Retinal pigment epithelial cell (primary cell): Measurements from ENCODE around the gene MCM8.
A peak's percentile ranks its signal among the peaks of the same experiment; 100 is the strongest.

Experiments used
- DNase-seq: peaks from one replicate; pipeline ENCODE4 v3.0.0-alpha.2; 2010; ENCODE audit warnings: low read depth
- H3K4me3 ChIP-seq: 2 replicates; pipeline ENCODE4 v1.5.1; 2011; ENCODE audit warnings: mild to moderate bottlenecking, low read length, control low read depth, moderate library complexity
- TF ChIP-seq, protein P1 (sequence below): conservative IDR thresholded peaks from 2 replicates; pipeline ENCODE4 v1.5.1; 2011; ENCODE audit warnings: low read depth, low read length, control low read depth, inconsistent platforms

The MCM8 gene

DNA sequence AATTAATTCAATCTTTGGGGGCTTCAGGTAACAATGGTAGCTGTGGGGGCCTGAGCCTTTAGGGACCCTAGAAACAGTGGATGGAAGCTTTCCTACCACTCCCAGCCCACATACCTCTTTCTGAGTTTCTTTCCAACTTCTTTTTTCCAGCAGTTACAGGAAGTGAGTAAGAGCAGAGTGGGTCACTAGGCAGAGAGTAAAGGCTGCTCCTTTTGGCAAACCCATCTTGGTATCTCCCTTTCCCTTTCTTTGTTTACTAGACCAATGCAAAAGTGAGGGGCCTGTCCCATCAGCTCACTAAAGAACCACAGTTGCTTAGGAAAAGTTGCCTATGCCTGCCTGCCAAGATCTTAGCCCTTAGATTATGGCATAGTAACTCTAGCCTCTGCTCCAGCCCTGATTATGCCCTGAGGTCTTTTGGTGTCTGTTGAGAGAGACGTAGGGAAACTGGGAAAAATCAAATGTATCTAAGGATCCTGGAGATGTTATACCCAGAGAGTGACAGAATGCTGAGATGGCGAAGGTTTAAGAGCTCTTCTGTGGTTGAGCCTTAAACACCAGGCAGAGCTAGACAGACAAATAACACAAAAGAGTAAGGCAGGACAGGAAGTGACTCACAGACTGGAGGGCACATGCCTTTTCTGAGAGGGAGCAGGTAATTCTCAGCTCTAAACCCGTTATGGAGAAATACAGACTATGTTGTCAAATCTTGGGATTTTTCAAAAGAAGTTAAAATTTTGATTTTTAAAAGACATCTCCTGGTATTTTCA lies 31.4 kb upstream of the MCM8 start:
- H3K4me3 ChIP-seq = no peak overlapping the region
- TF ChIP-seq, protein P1, sequence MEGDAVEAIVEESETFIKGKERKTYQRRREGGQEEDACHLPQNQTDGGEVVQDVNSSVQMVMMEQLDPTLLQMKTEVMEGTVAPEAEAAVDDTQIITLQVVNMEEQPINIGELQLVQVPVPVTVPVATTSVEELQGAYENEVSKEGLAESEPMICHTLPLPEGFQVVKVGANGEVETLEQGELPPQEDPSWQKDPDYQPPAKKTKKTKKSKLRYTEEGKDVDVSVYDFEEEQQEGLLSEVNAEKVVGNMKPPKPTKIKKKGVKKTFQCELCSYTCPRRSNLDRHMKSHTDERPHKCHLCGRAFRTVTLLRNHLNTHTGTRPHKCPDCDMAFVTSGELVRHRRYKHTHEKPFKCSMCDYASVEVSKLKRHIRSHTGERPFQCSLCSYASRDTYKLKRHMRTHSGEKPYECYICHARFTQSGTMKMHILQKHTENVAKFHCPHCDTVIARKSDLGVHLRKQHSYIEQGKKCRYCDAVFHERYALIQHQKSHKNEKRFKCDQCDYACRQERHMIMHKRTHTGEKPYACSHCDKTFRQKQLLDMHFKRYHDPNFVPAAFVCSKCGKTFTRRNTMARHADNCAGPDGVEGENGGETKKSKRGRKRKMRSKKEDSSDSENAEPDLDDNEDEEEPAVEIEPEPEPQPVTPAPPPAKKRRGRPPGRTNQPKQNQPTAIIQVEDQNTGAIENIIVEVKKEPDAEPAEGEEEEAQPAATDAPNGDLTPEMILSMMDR = no peak
- DNase-seq = peak; percentile 41

GRCh38 chr20:5919626-5920544 lies 30.6 kb upstream of the MCM8 start:
- no peak for DNase-seq
- TF ChIP-seq, protein P1 = no peak
- no peak overlapping the region for H3K4me3 ChIP-seq

GRCh38 chr20:5920581-5920980 lies 29.9 kb upstream of the MCM8 start:
- no peak overlapping the region for H3K4me3 ChIP-seq
- no peak for DNase-seq
- TF ChIP-seq, protein P1 = no peak

DNA sequence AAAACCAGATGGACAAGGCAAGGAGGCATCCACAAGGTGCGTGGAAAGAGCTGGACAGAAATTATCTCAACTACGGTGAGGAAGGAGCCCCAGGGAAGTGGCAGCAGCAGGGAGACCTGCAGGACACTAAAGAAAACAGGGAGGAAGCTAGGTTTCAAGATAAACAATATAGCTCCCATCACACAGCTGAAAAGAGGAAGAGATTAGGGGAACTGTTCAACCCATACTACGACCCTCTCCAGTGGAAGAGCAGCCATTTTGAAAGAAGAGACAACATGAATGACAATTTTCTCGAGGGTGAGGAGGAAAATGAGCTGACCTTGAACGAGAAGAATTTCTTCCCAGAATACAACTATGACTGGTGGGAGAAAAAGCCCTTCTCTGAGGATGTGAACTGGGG lies 27.0 kb upstream of the MCM8 start:
- TF ChIP-seq, protein P1 = no peak
- H3K4me3 ChIP-seq = no peak overlapping the region
- no peak for DNase-seq

DNA sequence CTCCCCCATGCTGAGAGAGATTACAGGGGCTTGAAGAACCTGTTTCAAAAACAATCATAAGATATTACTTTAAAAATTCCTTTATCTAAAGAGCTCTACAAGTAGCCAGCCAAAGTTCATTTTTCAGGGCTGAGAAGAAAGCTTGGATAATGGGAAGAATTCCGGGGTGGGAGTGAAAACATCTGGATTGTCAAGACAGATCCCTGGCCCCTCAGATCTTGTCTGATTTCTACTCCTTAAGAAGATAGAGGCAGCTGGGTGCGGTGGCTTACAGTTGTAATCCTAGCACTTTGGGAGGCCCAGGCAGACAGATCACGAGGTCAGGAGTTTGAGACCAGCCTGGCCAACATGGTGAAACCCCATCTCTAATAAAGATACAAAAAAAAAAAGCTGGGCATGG lies 24.9 kb upstream of the MCM8 start:
- DNase-seq = no peak
- TF ChIP-seq, protein P1 = no peak
- no peak overlapping the region for H3K4me3 ChIP-seq

GRCh38 chr20:5927749-5928462 lies 22.5 kb upstream of the MCM8 start:
- no peak for DNase-seq
- TF ChIP-seq, protein P1 = no peak
- H3K4me3 ChIP-seq = no peak overlapping the region
